NCI-H2196 treated with DMSO at 0.1 percent for 48 hours (cell line): Measurements from ENCODE around the gene ZBTB45.

ENCODE experiments used
- DNase-seq: peaks from one replicate; lab custom pipeline; 2025; ENCODE audit not compliant: unreplicated experiment; lab: John Stamatoyannopoulos, UW

The ZBTB45 gene

GRCh38 chr19:58538257-58539168, 18.9 kb upstream of the ZBTB45 start:
- DNase-seq, result no peak

GRCh38 chr19:58536852-58537798, 17.5 kb upstream of the ZBTB45 start:
- DNase-seq, result no peak

GRCh38 chr19:58535857-58536256, 16.2 kb upstream of the ZBTB45 start:
- no peak for DNase-seq

GRCh38 chr19:58531034-58531840, 11.6 kb upstream of the ZBTB45 start:
- DNase-seq, result no peak

- DNase-seq, result no peak
Observed at GRCh38 chr19:58529405-58529804, 9.8 kb upstream of the ZBTB45 start.

GRCh38 chr19:58522709-58523108, 3.1 kb upstream of the ZBTB45 start:
- no peak for DNase-seq

- DNase-seq, result no peak
Observed at GRCh38 chr19:58521651-58522050, 2.0 kb upstream of the ZBTB45 start.

- DNase-seq, result no peak
Observed at GRCh38 chr19:58520257-58520599, 618 bp upstream of the ZBTB45 start.

GRCh38 chr19:58519087-58519354, 589 bp downstream of the ZBTB45 start:
- DNase-seq, result peak; percentile 68

- no peak for DNase-seq
Observed at GRCh38 chr19:58518256-58519086, 1.1 kb downstream of the ZBTB45 start.

GRCh38 chr19:58516964-58517833, 2.4 kb downstream of the ZBTB45 start:
- no peak for DNase-seq

GRCh38 chr19:58516246-58516836, 3.3 kb downstream of the ZBTB45 start:
- no peak for DNase-seq

- DNase-seq, result no peak
Observed at GRCh38 chr19:58515259-58515658, 4.4 kb downstream of the ZBTB45 start.

GRCh38 chr19:58514564-58515022, 5.0 kb downstream of the ZBTB45 start:
- DNase-seq, result no peak

GRCh38 chr19:58513694-58514563, 5.7 kb downstream of the ZBTB45 start:
- peak; percentile 90 for DNase-seq

GRCh38 chr19:58513213-58513693, 6.4 kb downstream of the ZBTB45 start:
- DNase-seq, result no peak

GRCh38 chr19:58511353-58512208, 8.0 kb downstream of the ZBTB45 start, which contains the start of gene SLC27A5:
Gene SLC27A5 (minus strand): TSS chr19:58511992. CDS start chr19:58511955, 37 bp downstream.
- DNase-seq, result no peak
